CD4-positive, alpha-beta T cell treated with Interleukin-2 at 100 ng/mL for 4 hours (primary cell): ENCODE results near the gene PSME2.

Source experiments
- DNase-seq: peaks from one replicate; pipeline ENCODE4 v3.0.0-alpha.2; 2020; ENCODE audit warnings: low spot score

PSME2 gene

GRCh38 chr14:24179294-24179960, 33.0 kb upstream of the PSME2 start:
- DNase-seq: no peak

GRCh38 chr14:24178399-24179178, 32.2 kb upstream of the PSME2 start:
- DNase-seq: no peak

- no peak for DNase-seq
Observed at GRCh38 chr14:24177891-24178290, 31.5 kb upstream of the PSME2 start.

- DNase-seq: no peak
Observed at GRCh38 chr14:24177041-24177825, 30.8 kb upstream of the PSME2 start.

GRCh38 chr14:24176599-24176998, 30.2 kb upstream of the PSME2 start:
- DNase-seq: no peak

- no peak for DNase-seq
Observed at GRCh38 chr14:24172871-24173281, 26.5 kb upstream of the PSME2 start.

GRCh38 chr14:24172261-24172860, 26.0 kb upstream of the PSME2 start:
- no peak for DNase-seq

GRCh38 chr14:24171422-24172260, 25.2 kb upstream of the PSME2 start, which contains the start of gene REC8:
TSS of gene REC8 (plus strand) at chr14:24172080. CDS start at chr14:24172553, 473 bp downstream.
- DNase-seq: peak; percentile 57

- DNase-seq: no peak
Observed at GRCh38 chr14:24167469-24168114, 21.2 kb upstream of the PSME2 start.

- DNase-seq: no peak
Observed at GRCh38 chr14:24165785-24166184, 19.4 kb upstream of the PSME2 start.

- DNase-seq: no peak
Observed at GRCh38 chr14:24164518-24164991, 18.1 kb upstream of the PSME2 start.

- DNase-seq: no peak
Observed at GRCh38 chr14:24162093-24162492, 15.7 kb upstream of the PSME2 start.

GRCh38 chr14:24160850-24161804, 14.7 kb upstream of the PSME2 start, which contains the start of gene IRF9:
TSS of gene IRF9 (plus strand) at chr14:24161265. CDS start at chr14:24162145, 880 bp downstream.
- peak; percentile 99 for DNase-seq

GRCh38 chr14:24160499-24160849, 14.1 kb upstream of the PSME2 start:
- DNase-seq: no peak

- no peak for DNase-seq
Observed at GRCh38 chr14:24159777-24160498, 13.5 kb upstream of the PSME2 start.

GRCh38 chr14:24157331-24157730, 10.9 kb upstream of the PSME2 start:
- no peak for DNase-seq

- DNase-seq: no peak
Observed at GRCh38 chr14:24156840-24157239, 10.4 kb upstream of the PSME2 start.

GRCh38 chr14:24155100-24155499, 8.7 kb upstream of the PSME2 start:
- DNase-seq: no peak
